HL-60 (cell line): ENCODE results near the gene MALRD1.

Experiments
- DNase-seq, 2 experiments: peaks; one replicate each; pipeline ENCODE4 v3.0.0-alpha.2; 2010 to 2020; ENCODE audit warnings: low read depth in 1 of 2, low spot score in 1 of 2
- H3K27ac ChIP-seq: fragments of 250-450 bp; sonication (Bioruptor Pico); replicated peaks from 2 replicates; pipeline ENCODE4 v1.5.1; 2020; ENCODE audit warnings: mild to moderate bottlenecking, moderate library complexity
- H3K27me3 ChIP-seq: fragments of 250-450 bp; sonication (Bioruptor Pico); 2 replicates; pipeline ENCODE4 v1.5.1; 2021; ENCODE audit warnings: mild to moderate bottlenecking, moderate library complexity; ENCODE audit not compliant: insufficient read depth, poor library complexity, severe bottlenecking
- H3K4me3 ChIP-seq: replicated peaks from 2 replicates; pipeline ENCODE4 v1.5.1; 2011; ENCODE audit warnings: mild to moderate bottlenecking, control low read depth, low read length; ENCODE audit not compliant: insufficient read depth
- CTCF ChIP-seq: IDR thresholded peaks from one replicate; pipeline ENCODE4 v1.5.1; 2011; ENCODE audit warnings: low read length, control low read depth, inconsistent platforms; ENCODE audit not compliant: insufficient read depth
- GABPA ChIP-seq: IDR thresholded peaks from 2 replicates; pipeline ENCODE4 v1.6.1; 2012; ENCODE audit warnings: low read depth
- POLR2AphosphoS5 ChIP-seq: IDR thresholded peaks from 2 replicates; pipeline ENCODE4 v1.6.1; 2012; ENCODE audit warnings: low read depth
- REST ChIP-seq: IDR thresholded peaks from 2 replicates; pipeline ENCODE4 v1.6.1; 2012; ENCODE audit warnings: low read depth; ENCODE audit not compliant: insufficient replicate concordance
- SPI1 ChIP-seq: IDR thresholded peaks from 2 replicates; pipeline ENCODE4 v1.6.1; 2012; ENCODE audit warnings: low read depth, mild to moderate bottlenecking, borderline replicate concordance

The MALRD1 gene

GRCh38 chr10:19194866-19195265 lies 146.3 kb downstream of the MALRD1 start:
- H3K4me3 ChIP-seq = no peak overlapping the region
- H3K27me3 ChIP-seq = no peaks in the 10 kb centered on the region
- TF ChIP-seq GABPA = no peak
- no peak for TF ChIP-seq POLR2AphosphoS5
- TF ChIP-seq CTCF = no peak
- no peak for TF ChIP-seq SPI1
- TF ChIP-seq REST = no peak
- DNase-seq = no peak
- H3K27ac ChIP-seq = no peak overlapping the region

DNA sequence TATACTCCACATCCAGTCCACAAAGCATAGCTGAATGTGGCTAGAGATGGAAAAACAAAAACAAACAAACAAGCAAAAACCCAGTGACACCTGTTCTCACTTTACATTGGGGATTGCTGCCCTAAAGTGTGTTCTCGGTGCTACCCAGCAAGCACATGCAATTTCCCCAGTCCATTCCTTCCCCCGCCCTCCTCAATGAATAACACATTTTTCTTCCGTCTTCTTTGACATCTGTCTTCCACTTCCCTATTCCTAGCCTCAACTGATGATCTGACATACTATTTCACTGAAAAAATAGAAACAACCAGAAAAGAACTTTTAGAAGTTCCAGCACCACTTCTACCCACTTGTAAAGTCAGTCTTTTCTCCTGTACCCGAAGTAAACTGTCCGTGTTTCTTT lies 147.1 kb downstream of the MALRD1 start:
- no peak for DNase-seq
- TF ChIP-seq POLR2AphosphoS5 = no peak
- TF ChIP-seq CTCF = no peak
- TF ChIP-seq GABPA = no peak
- TF ChIP-seq REST = no peak
- TF ChIP-seq SPI1 = peak; percentile 42; the same call in 1 of the 2 replicates
- Histone ChIP-seq H3K27ac (no peak overlapping the region), H3K27me3 (no peaks in the 10 kb centered on the region), H3K4me3 (no peak overlapping the region)

DNA sequence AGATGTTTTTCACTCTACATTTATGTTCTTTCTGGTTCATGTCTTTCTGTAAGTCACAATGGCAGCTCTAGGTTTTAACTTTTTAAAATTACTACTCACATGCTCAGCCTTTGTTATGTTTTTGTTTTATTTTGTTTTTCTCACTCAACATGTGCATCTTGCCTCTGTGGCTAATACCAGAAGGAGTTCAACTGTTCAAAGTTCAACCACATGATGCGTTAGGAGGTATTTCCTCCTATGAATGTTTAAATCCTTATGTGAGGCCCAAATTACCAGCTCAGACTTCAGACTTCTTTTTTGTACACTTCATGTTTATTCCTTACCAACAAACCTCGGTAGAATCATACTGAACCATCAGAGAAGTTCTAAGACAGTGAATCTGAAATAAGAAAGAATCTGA lies 151.6 kb downstream of the MALRD1 start:
- TF ChIP-seq SPI1 = no peak
- TF ChIP-seq POLR2AphosphoS5 = no peak
- no peak for TF ChIP-seq GABPA
- TF ChIP-seq CTCF = no peak
- TF ChIP-seq REST = no peak
- H3K27me3 ChIP-seq = no peaks in the 10 kb centered on the region
- no peak overlapping the region for H3K4me3 ChIP-seq
- no peak overlapping the region for H3K27ac ChIP-seq
- DNase-seq = no peak
